Gastroesophageal sphincter (tissue), 4 donors: ENCODE measurements around the gene TPP1. TPM values are rescaled to one million over a fixed set of nuclear protein-coding genes. Genes with fewer than 3 reads are reported as not detected.

ENCODE experiments used
- ATAC-seq: fragments of 150-250 bp; one replicate; pipeline ENCODE4 v1.9.1; 2016; ENCODE audit warnings: mild to moderate bottlenecking, moderate library complexity
- H3K27ac ChIP-seq, 4 donors: fragments of 200-600 bp; sonication (generic) in 3 of 4; 1 replicate in 3 of 4; 2 replicates in 1 of 4; pipeline ENCODE4 v1.5.1; 2016 to 2019
- H3K27me3 ChIP-seq: fragments of 200-600 bp; sonication (generic); one replicate; pipeline ENCODE4 v1.5.1; 2019
- H3K36me3 ChIP-seq, 2 donors: fragments of 200-600 bp; sonication (generic); one replicate each; pipeline ENCODE4 v1.5.1; 2019; ENCODE audit warnings: control low read depth in 1 of 2
- H3K4me1 ChIP-seq, 3 donors: fragments of 200-600 bp; sonication (generic); 1 replicate in 2 of 3; 2 replicates in 1 of 3; pipeline ENCODE4 v1.5.1; 2016 to 2019; ENCODE audit warnings: control low read depth in 2 of 3
- H3K4me3 ChIP-seq, 2 donors: fragments of 200-600 bp; sonication (generic); one replicate each; pipeline ENCODE4 v1.5.1; 2019; ENCODE audit warnings: mild to moderate bottlenecking in 1 of 2, moderate library complexity in 1 of 2
- H3K9me3 ChIP-seq, 3 donors: fragments of 200-600 bp; sonication (generic); one replicate each; pipeline ENCODE4 v1.5.1; 2017 to 2019; ENCODE audit warnings: control low read depth in 2 of 3
- EP300 ChIP-seq: sonication (generic); formaldehyde crosslinking; IDR thresholded peaks from one replicate; pipeline ENCODE4 v1.6.1; 2017; ENCODE audit warnings: antibody characterized with exemption, mild to moderate bottlenecking
- POLR2A ChIP-seq, 2 donors: fragments of 450-650 bp; IDR thresholded peaks; one replicate each; pipeline ENCODE4 v1.6.1; 2017; ENCODE audit warnings: antibody characterized with exemption in 2 of 2, mild to moderate bottlenecking in 2 of 2, moderate library complexity in 1 of 2
- POLR2AphosphoS5 ChIP-seq: sonication (generic); formaldehyde crosslinking; IDR thresholded peaks from one replicate; pipeline ENCODE4 v1.6.1; 2017; ENCODE audit warnings: antibody characterized with exemption
- WGBS, 2 donors: methylation state at CpG; one replicate each; pipeline ENCODE4 v1.1.5; 2018; ENCODE audit warnings: low coverage in 1 of 2; 5-methylcytosine and 5-hydroxymethylcytosine counted together
- total RNA-seq, 4 donors: library from RNA; depleted of rRNA; stranded (reverse); fragments of >200 nt; gene quantifications; one replicate each; pipeline ENCODE4 v1.1.0, GENCODE V29; 2016
- TF ChIP-seq, protein P1 (sequence below), 4 experiments: fragments of 200-600 bp in 2 of 4; fragments of 450-650 bp in 2 of 4; sonication (generic) in 1 of 4; IDR thresholded peaks; one replicate each; pipeline ENCODE4 v1.5.1; 2017 to 2019; ENCODE audit warnings: antibody characterized with exemption in 4 of 4, mild to moderate bottlenecking in 2 of 4, moderate library complexity in 2 of 4

TPP1 gene
- total RNA-seq, 4 donors from 2014 or later: 67.6 to 84.4 (median 76.9) TPM

GRCh38 chr11:6604790-6605189, 14.4 kb downstream of the TPP1 start:
- Histone ChIP-seq H3K4me3 (peak overlapping the region; percentile 91 to 93), H3K4me1 (peaks cover 7 to 85% (median 43%) of the 10 kb centered on the region in 3 donors), H3K36me3 (peaks cover 4 to 45% of the 10 kb centered on the region in 2 donors), H3K27me3 (no peaks in the 10 kb centered on the region), H3K9me3 (no peaks in the 10 kb centered on the region), H3K27ac (peak overlapping the region; percentile 98 to 99 (median 98))
- no peak for ATAC-seq
- TF ChIP-seq EP300 (no peak), POLR2AphosphoS5 (no peak), POLR2A (IDR thresholded peaks at IDR 0.05) (no peak)
- TF ChIP-seq, protein P1, sequence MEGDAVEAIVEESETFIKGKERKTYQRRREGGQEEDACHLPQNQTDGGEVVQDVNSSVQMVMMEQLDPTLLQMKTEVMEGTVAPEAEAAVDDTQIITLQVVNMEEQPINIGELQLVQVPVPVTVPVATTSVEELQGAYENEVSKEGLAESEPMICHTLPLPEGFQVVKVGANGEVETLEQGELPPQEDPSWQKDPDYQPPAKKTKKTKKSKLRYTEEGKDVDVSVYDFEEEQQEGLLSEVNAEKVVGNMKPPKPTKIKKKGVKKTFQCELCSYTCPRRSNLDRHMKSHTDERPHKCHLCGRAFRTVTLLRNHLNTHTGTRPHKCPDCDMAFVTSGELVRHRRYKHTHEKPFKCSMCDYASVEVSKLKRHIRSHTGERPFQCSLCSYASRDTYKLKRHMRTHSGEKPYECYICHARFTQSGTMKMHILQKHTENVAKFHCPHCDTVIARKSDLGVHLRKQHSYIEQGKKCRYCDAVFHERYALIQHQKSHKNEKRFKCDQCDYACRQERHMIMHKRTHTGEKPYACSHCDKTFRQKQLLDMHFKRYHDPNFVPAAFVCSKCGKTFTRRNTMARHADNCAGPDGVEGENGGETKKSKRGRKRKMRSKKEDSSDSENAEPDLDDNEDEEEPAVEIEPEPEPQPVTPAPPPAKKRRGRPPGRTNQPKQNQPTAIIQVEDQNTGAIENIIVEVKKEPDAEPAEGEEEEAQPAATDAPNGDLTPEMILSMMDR (IDR thresholded peaks at IDR 0.05): no peak
- WGBS, 2 donors: 0 to 3% methylated on average over 3 of the region's 3 CpGs

GRCh38 chr11:6604081-6604626, 15.1 kb downstream of the TPP1 start:
- Histone ChIP-seq H3K4me1 (peaks cover 7 to 85% (median 42%) of the 10 kb centered on the region in 3 donors), H3K9me3 (no peaks in the 10 kb centered on the region), H3K4me3 (peak overlapping the region; percentile 91 to 93), H3K27ac (peak overlapping the region; percentile 98 to 99 (median 98)), H3K36me3 (peaks cover 4 to 45% of the 10 kb centered on the region in 2 donors), H3K27me3 (no peaks in the 10 kb centered on the region)
- WGBS, 2 donors: 0% methylated on average over 1 of the region's 20 CpGs; no CpG with 5 or more reads in 1 of the 2 donors
- TF ChIP-seq POLR2A (IDR thresholded peaks at IDR 0.05) (peak; percentile 14 to 23), EP300 (no peak), POLR2AphosphoS5 (peak; percentile 45)
- TF ChIP-seq, protein P1 (IDR thresholded peaks at IDR 0.05): peak in 3 of 4 experiments; percentile 18 to 46 (median 19)
- ATAC-seq: peak; percentile 17

DNA sequence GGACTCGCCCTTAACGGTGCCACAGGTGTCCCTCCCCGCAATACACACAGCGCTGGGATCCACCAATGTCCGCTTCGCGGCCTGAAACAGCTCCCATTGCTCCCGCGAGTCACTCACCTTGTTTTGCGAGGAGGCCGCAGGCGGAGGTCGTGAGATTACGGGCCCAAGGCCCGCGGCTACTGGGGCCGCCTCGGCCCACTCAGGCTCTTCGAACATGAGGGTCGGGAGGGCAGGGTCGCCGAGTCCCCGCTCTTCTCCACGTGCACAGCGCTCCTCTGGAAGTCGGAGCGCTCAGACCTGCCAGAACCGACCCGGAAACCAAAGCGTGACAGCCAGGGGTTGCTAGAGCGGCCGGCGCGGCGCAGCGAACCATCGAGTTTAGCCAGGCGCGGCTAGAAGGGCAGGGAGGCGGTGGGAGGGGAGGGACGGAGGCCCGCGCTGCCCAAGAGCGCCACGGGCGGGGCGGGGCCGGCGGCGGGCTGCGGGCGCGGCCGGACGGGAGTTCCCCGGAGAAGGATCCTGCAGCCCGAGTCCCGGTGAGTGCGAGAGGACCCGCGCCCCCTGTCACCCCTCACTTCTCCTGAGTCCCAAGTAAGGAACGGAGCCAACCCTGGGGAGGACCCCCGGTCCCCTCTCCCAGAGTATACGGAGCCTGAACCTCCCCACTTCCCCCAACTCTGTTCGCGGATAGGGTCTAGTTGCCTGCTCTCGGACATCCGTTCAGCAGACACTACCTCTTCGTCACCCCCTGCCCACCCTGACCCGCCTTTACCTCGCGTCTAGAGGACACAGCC, 15.7 kb downstream of the TPP1 start, which contains the start of the genes ILK and RRP8:
Gene ILK (plus strand): TSS at position 488 of the 794 bp plus-strand sequence. CDS start 498 bp downstream, outside the sequence.
Gene RRP8 (minus strand): TSS at position 330 of the 794 bp plus-strand sequence. CDS start 114 bp downstream, at position 216.
- Histone ChIP-seq H3K4me1 (peaks cover 7 to 85% (median 35%) of the 10 kb centered on the region in 3 donors), H3K27ac (peak within 1 kb of the TSS; percentile 98 to 99 (median 98)), H3K9me3 (no peaks in the 10 kb centered on the region), H3K36me3 (peaks cover 3 to 45% of the 10 kb centered on the region in 2 donors), H3K4me3 (peak within 1 kb of the TSS; percentile 91 to 93), H3K27me3 (no peaks in the 10 kb centered on the region)
- ATAC-seq: peak; percentile 91
- 0 to 2% methylated on average over 3 to 9 of the region's 72 CpGs for WGBS, 2 donors
- TF ChIP-seq POLR2A (IDR thresholded peaks at IDR 0.05) (peak; percentile 86 to 92), EP300 (no peak), POLR2AphosphoS5 (peak; percentile 77)
- TF ChIP-seq, protein P1 (IDR thresholded peaks at IDR 0.05): peak in 2 of 4 experiments; percentile 40 to 71

DNA sequence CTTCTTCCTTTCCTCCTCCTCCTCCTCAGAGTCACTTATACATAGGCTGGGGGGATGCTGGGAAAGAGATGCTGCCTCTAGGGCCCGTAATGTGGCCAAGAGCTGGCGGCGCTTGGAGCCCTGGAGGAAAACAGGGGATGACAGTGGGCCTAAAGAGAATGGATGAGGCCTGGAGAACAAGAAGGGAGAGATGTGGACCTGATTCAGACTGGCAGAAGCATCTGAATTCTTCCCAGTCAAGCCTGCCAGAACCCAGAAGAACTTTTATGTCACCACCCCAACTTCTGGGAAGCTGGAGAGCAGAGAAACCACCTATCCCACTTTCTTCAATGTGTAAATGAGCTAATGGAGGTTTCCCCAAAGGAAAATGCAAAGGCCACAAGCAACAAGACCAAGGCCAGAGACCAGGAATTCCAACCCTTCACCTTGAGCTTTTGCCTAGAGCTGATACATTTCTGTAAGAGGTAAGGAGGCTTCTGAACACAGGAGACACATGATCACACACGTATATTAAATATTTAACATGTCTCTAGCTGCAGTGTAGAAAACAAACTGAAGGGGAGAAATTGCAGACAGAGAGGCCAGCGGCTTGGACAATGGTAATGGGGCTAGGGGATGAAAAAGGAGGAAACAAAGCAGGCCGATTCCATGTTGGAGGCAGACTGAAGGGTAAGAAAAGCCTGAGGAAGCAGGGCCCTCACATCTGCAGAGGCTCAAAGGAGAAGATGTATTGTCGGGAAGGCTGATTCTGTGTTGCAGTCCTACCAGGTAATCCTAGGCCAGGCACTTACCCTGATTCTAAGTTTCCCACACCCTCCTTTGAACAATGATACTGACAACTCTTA, 16.9 kb downstream of the TPP1 start:
- peak overlapping the region; percentile 91 to 93 for H3K4me3 ChIP-seq
- no peaks in the 10 kb centered on the region for H3K9me3 ChIP-seq
- H3K27me3 ChIP-seq: no peaks in the 10 kb centered on the region
- no peak for ATAC-seq
- peaks cover 2 to 85% (median 23%) of the 10 kb centered on the region in 3 donors for H3K4me1 ChIP-seq
- TF ChIP-seq EP300 (no peak), POLR2AphosphoS5 (no peak), POLR2A (IDR thresholded peaks at IDR 0.05) (no peak)
- TF ChIP-seq, protein P1 (IDR thresholded peaks at IDR 0.05): no peak
- peak overlapping the region; percentile 98 to 99 (median 98) for H3K27ac ChIP-seq
- H3K36me3 ChIP-seq: peaks cover 3 to 45% of the 10 kb centered on the region in 2 donors
- 30 to 44% methylated on average over 5 to 6 of the region's 7 CpGs for WGBS, 2 donors
